Measurements from ENCODE around the gene UBE2U.

The UBE2U gene

DNA sequence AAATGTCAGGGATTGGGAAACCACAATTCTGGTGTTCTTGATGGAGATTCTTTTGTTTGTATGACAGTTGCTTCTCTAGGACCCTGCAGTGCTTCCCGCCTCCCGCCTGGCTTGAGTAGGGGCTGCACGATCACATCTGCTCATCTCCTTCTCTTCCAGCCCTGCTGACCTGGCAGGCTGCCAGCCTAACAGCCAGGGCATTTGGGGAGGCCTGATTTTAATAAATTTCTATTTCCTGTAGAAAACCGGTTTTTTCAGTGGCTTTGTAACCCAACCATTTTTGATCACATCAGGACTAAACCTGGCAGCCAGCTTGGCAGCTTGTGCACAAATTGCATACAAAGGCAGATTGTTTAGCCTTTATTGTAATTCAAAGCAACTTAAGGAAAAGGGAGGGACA lies 78.9 kb downstream of the UBE2U start:
- H3K9me3 Mint-ChIP-seq = no peaks in the 10 kb centered on the region
- no peak overlapping the region for H3K27ac Mint-ChIP-seq
- no peak for ATAC-seq
- no peak for DNase-seq (ENCODE audit: low spot score in 2 of 2)
- no peaks in the 10 kb centered on the region for H3K36me3 Mint-ChIP-seq
- no peak overlapping the region for H3K4me3 Mint-ChIP-seq
- H3K4me1 Mint-ChIP-seq = no peaks in the 10 kb centered on the region

- H3K9me3 Mint-ChIP-seq = no peaks in the 10 kb centered on the region
- no peak for ATAC-seq
- H3K36me3 Mint-ChIP-seq = no peaks in the 10 kb centered on the region
- DNase-seq (ENCODE audit: low spot score in 2 of 2) = no peak
- no peak overlapping the region for H3K27ac Mint-ChIP-seq
- no peak overlapping the region for H3K4me3 Mint-ChIP-seq
- no peaks in the 10 kb centered on the region for H3K4me1 Mint-ChIP-seq
These were observed 83.6 kb downstream of the UBE2U start for GRCh38 chr1:64287071-64287470.

DNA sequence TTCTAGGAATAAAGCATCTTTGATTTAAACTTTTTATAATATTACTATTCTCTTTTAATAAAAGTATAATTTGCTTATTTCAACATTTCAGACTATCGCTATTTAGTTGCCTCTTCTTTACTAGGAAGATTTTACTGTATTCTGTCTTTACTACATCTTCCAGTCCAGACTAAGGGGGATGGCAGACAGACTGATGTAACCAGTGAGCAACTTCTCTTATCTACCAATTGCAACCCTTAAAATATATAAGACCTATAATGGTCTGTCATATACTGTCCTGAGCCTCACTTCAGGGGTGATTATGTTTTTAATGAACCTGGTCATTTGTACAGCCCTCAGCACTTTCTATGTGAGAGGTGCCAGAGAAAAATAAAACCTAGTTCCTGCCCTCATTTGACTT lies 87.0 kb downstream of the UBE2U start:
- no peak overlapping the region for H3K27ac Mint-ChIP-seq
- H3K4me1 Mint-ChIP-seq = no peaks in the 10 kb centered on the region
- DNase-seq (ENCODE audit: low spot score in 2 of 2) (no peak), ATAC-seq (no peak)
- no peaks in the 10 kb centered on the region for H3K9me3 Mint-ChIP-seq
- H3K36me3 Mint-ChIP-seq = no peaks in the 10 kb centered on the region
- no peak overlapping the region for H3K4me3 Mint-ChIP-seq

- Mint-ChIP-seq H3K4me3 (no peak overlapping the region), H3K9me3 (peaks cover under 1% of the 10 kb centered on the region), H3K27ac (no peak overlapping the region), H3K36me3 (no peaks in the 10 kb centered on the region), H3K4me1 (no peaks in the 10 kb centered on the region)
- DNase-seq (ENCODE audit: low spot score in 2 of 2) (no peak), ATAC-seq (no peak)
These were observed 88.5 kb downstream of the UBE2U start for GRCh38 chr1:64291931-64292330.

DNA sequence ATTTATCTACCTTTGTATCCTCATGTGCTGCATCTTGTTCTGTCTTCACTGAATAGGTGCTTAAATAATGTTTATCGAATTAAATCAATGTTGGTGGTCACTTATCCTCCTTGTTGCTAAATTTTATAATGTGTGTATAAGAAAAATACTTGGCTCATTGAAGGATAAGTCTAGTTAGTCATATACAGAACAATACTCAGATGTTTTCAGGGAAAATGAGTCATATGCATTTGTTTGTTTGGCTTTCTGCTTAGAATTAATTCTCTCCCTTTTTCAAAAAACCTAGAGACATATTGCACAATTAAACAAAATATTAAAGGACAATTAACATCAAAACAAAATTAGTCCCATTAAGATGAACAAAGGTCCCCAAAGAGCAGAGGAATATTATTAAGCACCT lies 89.0 kb downstream of the UBE2U start:
- H3K27ac Mint-ChIP-seq = no peak overlapping the region
- no peaks in the 10 kb centered on the region for H3K36me3 Mint-ChIP-seq
- DNase-seq (ENCODE audit: low spot score in 2 of 2) = no peak
- ATAC-seq = no peak
- H3K4me1 Mint-ChIP-seq = no peaks in the 10 kb centered on the region
- no peak overlapping the region for H3K4me3 Mint-ChIP-seq
- peaks cover 3% of the 10 kb centered on the region for H3K9me3 Mint-ChIP-seq

GRCh38 chr1:64293820-64294219 lies 90.4 kb downstream of the UBE2U start:
- no peak overlapping the region for H3K27ac Mint-ChIP-seq
- H3K4me3 Mint-ChIP-seq = no peak overlapping the region
- peaks cover 3% of the 10 kb centered on the region for H3K9me3 Mint-ChIP-seq
- ATAC-seq = no peak
- H3K4me1 Mint-ChIP-seq = no peaks in the 10 kb centered on the region
- H3K36me3 Mint-ChIP-seq = no peaks in the 10 kb centered on the region
- DNase-seq (ENCODE audit: low spot score in 2 of 2) = no peak

GRCh38 chr1:64295136-64295535 lies 91.7 kb downstream of the UBE2U start:
- ATAC-seq (no peak), DNase-seq (ENCODE audit: low spot score in 2 of 2) (no peak)
- Mint-ChIP-seq H3K36me3 (no peaks in the 10 kb centered on the region), H3K4me1 (no peaks in the 10 kb centered on the region), H3K4me3 (no peak overlapping the region), H3K9me3 (peaks cover 3% of the 10 kb centered on the region), H3K27ac (no peak overlapping the region)

GRCh38 chr1:64295561-64295960 lies 92.1 kb downstream of the UBE2U start:
- no peaks in the 10 kb centered on the region for H3K4me1 Mint-ChIP-seq
- H3K9me3 Mint-ChIP-seq = peaks cover 3% of the 10 kb centered on the region
- ATAC-seq = no peak
- H3K27ac Mint-ChIP-seq = no peak overlapping the region
- H3K36me3 Mint-ChIP-seq = no peaks in the 10 kb centered on the region
- H3K4me3 Mint-ChIP-seq = no peak overlapping the region
- DNase-seq (ENCODE audit: low spot score in 2 of 2) = no peak

- H3K27ac Mint-ChIP-seq = no peak overlapping the region
- ATAC-seq (no peak), DNase-seq (ENCODE audit: low spot score in 2 of 2) (no peak)
- H3K36me3 Mint-ChIP-seq = no peaks in the 10 kb centered on the region
- peaks cover 3% of the 10 kb centered on the region for H3K9me3 Mint-ChIP-seq
- H3K4me1 Mint-ChIP-seq = no peaks in the 10 kb centered on the region
- H3K4me3 Mint-ChIP-seq = no peak overlapping the region
These were observed 93.0 kb downstream of the UBE2U start for GRCh38 chr1:64296459-64296858.

DNA sequence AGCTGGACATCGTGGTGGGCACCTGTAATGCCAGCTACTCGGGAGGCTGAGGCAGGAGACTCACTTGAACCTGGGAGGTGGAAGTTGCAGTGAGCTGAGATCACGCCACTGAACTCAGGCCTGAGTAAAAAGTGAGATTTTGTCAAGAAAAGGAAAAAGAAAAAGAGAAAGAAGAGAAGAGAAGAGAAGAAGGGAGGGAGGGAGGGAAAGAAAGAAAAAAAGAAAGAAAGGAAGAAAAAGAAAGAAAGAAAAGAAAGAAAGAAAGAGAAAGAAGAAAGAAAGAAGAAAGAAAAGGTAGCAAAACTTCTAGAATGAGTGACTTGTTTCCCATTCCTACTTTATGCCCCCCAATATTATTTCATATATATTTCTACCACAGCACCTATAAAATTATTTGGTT lies 98.8 kb downstream of the UBE2U start:
- H3K9me3 Mint-ChIP-seq = peaks cover under 1% of the 10 kb centered on the region
- no peak overlapping the region for H3K27ac Mint-ChIP-seq
- no peaks in the 10 kb centered on the region for H3K36me3 Mint-ChIP-seq
- no peak for DNase-seq (ENCODE audit: low spot score in 2 of 2)
- no peaks in the 10 kb centered on the region for H3K4me1 Mint-ChIP-seq
- no peak for ATAC-seq
- H3K4me3 Mint-ChIP-seq = no peak overlapping the region

- no peaks in the 10 kb centered on the region for H3K9me3 Mint-ChIP-seq
- no peaks in the 10 kb centered on the region for H3K36me3 Mint-ChIP-seq
- DNase-seq (ENCODE audit: low spot score in 2 of 2) (no peak), ATAC-seq (peak; percentile 26)
- no peak overlapping the region for H3K4me3 Mint-ChIP-seq
- no peak overlapping the region for H3K27ac Mint-ChIP-seq
- H3K4me1 Mint-ChIP-seq = no peaks in the 10 kb centered on the region
These were observed 99.5 kb downstream of the UBE2U start for GRCh38 chr1:64302971-64303370.

GRCh38 chr1:64304823-64305222 lies 101.4 kb downstream of the UBE2U start:
- Mint-ChIP-seq H3K27ac (no peak overlapping the region), H3K4me3 (no peak overlapping the region), H3K36me3 (no peaks in the 10 kb centered on the region), H3K4me1 (no peaks in the 10 kb centered on the region), H3K9me3 (no peaks in the 10 kb centered on the region)
- no peak for ATAC-seq
- DNase-seq (ENCODE audit: low spot score in 2 of 2) = no peak

DNA sequence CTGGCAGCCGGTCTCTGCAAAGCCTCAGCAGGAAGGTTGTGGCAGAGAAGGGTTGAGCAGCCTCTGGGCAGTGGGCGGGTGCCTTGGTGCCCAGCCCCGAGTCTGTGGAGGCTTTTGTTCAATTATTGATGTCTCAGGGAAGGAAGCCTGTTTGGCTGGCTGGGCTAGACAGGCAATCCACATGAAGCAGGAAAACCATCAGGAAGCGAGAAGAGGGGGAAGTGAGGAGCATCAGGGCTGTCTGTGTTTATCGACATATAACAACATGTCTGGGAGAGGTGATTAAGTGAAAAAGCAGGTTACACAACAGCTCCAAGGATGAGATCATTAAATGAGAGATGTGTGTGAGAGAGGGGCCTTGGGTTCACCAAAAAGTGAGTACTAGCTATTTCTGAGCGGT lies 105.4 kb downstream of the UBE2U start:
- H3K36me3 Mint-ChIP-seq = no peaks in the 10 kb centered on the region
- H3K4me3 Mint-ChIP-seq = no peak overlapping the region
- DNase-seq (ENCODE audit: low spot score in 2 of 2) (no peak), ATAC-seq (no peak)
- H3K27ac Mint-ChIP-seq = no peak overlapping the region
- H3K4me1 Mint-ChIP-seq = no peaks in the 10 kb centered on the region
- H3K9me3 Mint-ChIP-seq = no peaks in the 10 kb centered on the region

DNA sequence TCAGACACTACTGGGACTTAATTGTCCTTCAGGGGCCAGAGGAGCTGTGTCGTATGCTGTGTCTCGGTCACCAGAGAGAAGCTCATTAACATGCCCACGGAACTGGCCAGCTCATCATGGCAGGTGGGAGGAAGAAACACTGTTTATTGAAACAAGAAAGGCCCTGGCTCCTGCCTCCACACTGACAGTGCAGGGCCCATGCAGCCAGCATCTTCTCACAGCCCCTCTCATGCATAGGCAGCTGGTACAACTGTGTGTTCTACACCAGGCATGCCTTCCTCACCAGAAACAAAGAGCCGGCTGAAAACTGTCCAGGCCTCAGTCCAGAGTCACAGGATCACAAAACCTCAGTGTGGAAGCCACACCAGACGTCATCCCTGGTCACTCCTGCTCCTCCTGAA lies 106.0 kb downstream of the UBE2U start:
- DNase-seq (ENCODE audit: low spot score in 2 of 2) = no peak
- H3K9me3 Mint-ChIP-seq = no peaks in the 10 kb centered on the region
- no peak for ATAC-seq
- no peak overlapping the region for H3K4me3 Mint-ChIP-seq
- no peaks in the 10 kb centered on the region for H3K4me1 Mint-ChIP-seq
- H3K36me3 Mint-ChIP-seq = no peaks in the 10 kb centered on the region
- no peak overlapping the region for H3K27ac Mint-ChIP-seq

DNA sequence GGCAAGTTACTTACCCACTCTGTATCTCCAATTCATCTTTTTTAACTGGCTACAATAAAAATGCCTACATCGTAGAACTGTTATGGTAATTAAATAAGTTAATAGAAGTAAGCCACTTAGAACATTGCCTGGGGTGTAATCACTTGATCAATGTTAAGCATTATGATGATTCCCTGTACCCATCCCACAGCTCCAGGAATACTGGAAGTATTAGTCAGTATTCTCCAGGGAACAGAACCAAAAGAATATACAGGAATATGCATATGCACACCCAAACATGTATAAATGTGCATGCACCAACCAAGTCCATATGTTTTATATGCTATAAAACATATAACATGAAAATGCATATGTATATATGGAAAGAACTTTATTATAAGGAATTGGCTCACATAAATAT lies 107.3 kb downstream of the UBE2U start:
- DNase-seq (ENCODE audit: low spot score in 2 of 2) (no peak), ATAC-seq (no peak)
- Mint-ChIP-seq H3K9me3 (no peaks in the 10 kb centered on the region), H3K4me1 (no peaks in the 10 kb centered on the region), H3K27ac (no peak overlapping the region), H3K4me3 (no peak overlapping the region), H3K36me3 (no peaks in the 10 kb centered on the region)

DNA sequence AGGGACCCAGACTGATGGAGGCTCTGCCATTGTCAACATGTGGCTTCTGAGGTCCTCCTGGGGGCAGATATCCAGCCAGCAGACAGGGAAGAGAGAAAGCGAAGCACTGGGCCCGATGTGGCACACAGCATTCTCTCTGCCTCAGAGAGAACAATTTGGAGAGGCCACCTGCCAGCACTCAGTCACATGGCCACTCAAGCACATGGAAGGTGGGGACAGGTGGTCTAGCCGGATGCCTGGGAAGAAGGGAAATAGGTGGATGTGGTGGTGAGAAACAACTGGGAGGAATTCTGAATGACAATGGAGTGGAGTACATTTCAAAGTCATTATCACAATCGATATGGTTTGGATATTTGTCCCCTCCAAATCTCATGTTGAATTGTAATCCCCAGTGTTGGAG lies 109.0 kb downstream of the UBE2U start:
- no peak overlapping the region for H3K4me3 Mint-ChIP-seq
- no peaks in the 10 kb centered on the region for H3K4me1 Mint-ChIP-seq
- no peaks in the 10 kb centered on the region for H3K9me3 Mint-ChIP-seq
- DNase-seq (ENCODE audit: low spot score in 2 of 2) (no peak), ATAC-seq (no peak)
- no peak overlapping the region for H3K27ac Mint-ChIP-seq
- H3K36me3 Mint-ChIP-seq = no peaks in the 10 kb centered on the region

GRCh38 chr1:64315402-64315801 lies 112.0 kb downstream of the UBE2U start:
- no peak overlapping the region for H3K27ac Mint-ChIP-seq
- no peak for DNase-seq (ENCODE audit: low spot score in 2 of 2)
- no peak for ATAC-seq
- no peak overlapping the region for H3K4me3 Mint-ChIP-seq
- no peaks in the 10 kb centered on the region for H3K4me1 Mint-ChIP-seq
- no peaks in the 10 kb centered on the region for H3K9me3 Mint-ChIP-seq
- no peaks in the 10 kb centered on the region for H3K36me3 Mint-ChIP-seq

All from stimulated activated effector memory CD8-positive, alpha-beta T cell treated with anti-CD3 and anti-CD28 coated beads, Interleukin-12 subunit alpha, Interleukin-12 subunit beta, amount 100 ng/mL, for 72 hours (primary cell).